CD4-positive, alpha-beta T cell treated with Interleukin-4 for 4 hours (primary cell): ENCODE measurements around the gene CFAP46.

Experiments
- DNase-seq: peaks from one replicate; pipeline ENCODE4 v3.0.0-alpha.2; 2020

The CFAP46 gene

DNA sequence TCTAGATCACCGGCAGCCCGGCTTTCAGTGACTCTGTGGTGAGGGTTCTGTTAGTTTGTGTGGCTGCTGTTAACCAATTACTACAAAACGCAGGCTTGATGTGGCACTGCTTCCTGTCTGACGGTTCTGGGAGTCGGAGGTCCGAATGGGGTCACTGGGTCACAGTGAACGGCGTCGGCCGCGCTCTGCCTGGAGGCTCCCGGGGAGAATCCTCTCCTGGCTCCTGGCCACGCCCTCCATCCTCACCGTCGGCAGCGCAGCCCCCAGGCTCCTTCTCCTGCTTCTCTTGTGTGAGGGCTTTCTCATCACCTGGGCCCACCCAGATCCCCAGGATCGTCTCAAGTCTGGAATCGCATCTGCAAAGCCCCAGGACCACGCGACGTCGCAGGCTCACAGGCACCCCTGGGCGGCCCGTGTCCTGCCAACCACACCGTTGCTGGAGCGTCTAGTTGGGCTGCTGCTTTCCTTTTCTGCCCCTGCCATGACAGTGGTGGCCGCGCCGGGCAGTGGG lies 124.6 kb downstream of the CFAP46 start:
- DNase-seq, result no peak

- DNase-seq, result no peak
These were observed 125.7 kb downstream of the CFAP46 start for GRCh38 chr10:132816718-132817117.

DNA sequence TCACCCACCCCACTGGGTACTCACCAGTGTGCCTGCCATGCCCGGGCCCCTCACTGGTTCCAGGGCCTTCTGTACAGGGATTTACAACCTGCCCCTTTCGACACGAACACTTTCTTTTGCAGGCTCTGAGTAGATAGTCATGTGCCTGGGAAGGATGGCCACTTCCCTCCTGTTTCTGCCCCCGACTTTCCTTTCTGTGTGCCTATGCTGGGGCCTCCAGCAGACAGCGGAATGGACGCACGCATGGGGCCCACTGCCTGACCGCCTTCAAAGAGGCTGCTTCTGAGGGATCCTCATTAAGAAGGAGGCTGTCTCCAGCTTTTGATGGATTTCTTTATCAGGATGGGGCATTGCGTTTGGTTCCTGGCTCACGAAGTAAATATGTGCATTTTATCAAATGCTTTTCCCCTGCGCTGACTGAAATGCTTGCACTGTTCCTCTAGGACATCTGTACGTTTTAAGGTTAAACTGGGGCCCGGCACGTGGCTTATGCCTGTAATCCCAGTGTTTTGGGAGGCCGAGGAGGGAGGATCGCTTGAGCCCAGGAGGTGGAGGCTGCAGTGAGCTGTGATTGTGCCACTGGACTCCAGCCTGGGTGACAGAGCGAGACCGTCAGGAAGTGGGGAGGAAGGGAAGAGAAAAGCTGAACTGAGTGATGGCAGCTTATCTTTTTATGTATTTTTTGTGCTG lies 127.1 kb downstream of the CFAP46 start:
- DNase-seq, result no peak

DNA sequence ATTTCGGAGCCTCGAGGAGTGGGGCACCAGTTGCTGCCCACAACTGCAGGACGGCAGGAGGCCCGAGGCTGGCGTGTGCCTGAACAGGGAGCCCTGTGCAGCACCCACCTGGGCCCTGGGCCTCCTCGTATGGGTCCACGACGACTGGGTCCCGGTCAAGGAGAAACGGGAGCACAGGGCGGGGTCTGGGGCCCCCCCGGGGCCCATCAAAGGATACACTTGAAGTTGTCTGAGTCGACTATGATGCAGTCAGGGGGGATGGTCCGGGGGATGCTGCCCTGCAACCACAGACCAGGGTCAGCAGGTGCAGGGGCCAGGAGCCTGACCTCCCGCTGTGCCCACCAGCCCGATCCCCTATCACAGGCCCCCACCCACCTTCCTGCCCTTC lies 127.9 kb downstream of the CFAP46 start:
- no peak for DNase-seq

DNA sequence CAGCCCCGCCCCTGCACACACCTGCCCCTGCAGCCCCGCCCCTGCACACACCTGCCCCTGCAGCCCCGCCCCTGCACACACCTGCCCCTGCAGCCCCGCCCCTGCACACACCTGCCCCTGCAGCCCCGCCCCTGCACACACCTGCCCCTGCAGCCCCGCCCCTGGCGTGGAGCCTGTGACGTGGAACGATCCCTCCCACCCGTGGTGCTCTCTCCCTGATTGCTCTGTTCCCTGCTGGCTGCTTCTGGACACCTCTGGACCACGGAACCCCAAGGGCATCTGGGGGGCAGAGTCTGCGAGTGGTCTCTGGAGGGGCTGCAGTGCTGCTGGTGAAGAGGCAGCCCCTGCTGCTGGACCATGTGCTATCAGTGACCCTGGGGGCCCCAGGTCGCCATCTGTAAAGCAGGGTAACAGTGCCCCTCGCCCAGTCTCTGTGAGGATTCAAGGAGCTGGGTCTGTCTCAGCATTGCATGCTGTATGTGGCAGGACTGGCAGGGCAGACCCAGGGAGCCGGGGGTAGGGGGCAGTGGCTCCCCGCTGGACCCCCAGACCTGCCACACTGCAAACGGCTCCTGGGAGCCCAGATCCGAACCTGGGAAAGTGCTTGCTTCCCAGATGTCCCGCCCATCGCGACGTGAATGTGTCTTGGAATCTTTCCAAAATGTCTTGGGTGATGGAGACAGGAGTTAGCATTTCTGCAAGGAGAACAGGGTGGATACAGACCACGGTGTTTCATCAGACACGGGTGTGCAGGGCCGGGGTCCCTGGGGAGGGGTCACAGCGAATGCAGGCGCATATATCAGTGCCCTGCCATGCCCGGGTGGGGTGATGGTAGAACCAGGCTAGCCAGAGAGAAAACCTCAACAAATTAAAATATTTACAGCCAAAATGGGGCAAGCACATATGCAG lies 128.6 kb downstream of the CFAP46 start:
- no peak for DNase-seq

- no peak for DNase-seq
These were observed 129.4 kb downstream of the CFAP46 start for GRCh38 chr10:132813001-132813401.

DNA sequence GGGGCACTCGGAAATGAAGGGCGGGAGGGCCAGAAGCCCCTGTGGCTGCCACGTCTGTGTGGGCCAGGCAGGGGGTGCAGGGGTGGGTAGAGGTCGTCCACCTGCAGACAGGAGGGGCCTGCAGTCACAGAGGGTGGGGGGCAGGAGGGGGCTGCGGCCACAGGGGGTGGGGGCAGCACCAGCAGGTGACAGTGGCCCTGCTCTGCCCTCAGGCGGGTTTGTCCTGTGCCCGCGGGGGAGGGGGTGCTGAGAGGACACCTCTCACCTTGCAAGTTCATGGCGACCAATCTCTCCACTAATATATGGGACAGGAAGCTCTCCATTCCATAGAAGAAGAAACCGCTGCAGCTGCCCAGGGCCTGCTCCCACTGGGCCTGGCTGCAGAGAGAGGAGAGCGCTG lies 129.8 kb downstream of the CFAP46 start:
- DNase-seq, result no peak

- no peak for DNase-seq
These were observed 130.4 kb downstream of the CFAP46 start for GRCh38 chr10:132811891-132812481.

DNA sequence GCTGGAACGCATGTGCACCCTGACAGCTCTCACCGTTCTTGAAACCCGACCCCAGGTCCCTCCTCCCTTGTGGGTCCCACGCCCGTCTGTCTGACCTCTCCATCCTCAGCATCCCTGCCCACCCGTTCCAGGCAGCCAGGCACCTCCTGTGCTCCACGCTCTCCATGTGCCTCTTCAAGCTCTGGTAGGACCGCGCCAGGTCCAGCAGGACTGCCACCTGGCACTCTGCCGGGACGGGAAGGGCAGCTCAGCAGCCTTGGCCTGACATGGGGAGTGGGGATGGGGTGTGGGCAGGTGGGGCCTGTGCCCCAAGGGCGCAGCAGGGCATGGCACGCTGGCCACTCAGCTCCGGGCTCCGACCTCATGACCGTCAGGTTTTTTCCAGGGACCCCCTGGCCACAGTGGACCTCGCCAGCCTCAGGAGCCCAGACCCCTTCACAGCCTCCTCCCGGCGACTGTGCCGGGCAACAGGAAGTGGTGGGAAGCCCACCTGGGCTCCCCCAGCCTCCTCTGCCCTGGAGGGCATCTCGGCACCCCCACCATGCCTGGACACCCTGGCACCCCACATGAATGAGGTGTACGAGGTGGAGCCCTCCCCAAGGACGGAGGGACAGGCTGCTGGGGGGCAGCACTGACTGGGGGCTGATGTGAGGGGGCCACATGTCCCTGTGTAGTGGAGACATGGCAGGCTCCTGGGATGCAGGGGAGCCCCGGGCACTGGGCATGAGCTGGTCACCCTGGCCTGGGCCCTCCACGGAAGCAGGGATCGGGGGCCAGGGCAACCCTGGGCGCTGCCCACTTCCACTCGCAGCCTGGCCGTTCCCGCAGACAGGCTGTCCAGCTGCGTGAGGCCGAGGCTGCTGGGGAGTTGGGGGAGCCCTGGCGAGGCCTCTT lies 131.3 kb downstream of the CFAP46 start:
- DNase-seq, result no peak

DNA sequence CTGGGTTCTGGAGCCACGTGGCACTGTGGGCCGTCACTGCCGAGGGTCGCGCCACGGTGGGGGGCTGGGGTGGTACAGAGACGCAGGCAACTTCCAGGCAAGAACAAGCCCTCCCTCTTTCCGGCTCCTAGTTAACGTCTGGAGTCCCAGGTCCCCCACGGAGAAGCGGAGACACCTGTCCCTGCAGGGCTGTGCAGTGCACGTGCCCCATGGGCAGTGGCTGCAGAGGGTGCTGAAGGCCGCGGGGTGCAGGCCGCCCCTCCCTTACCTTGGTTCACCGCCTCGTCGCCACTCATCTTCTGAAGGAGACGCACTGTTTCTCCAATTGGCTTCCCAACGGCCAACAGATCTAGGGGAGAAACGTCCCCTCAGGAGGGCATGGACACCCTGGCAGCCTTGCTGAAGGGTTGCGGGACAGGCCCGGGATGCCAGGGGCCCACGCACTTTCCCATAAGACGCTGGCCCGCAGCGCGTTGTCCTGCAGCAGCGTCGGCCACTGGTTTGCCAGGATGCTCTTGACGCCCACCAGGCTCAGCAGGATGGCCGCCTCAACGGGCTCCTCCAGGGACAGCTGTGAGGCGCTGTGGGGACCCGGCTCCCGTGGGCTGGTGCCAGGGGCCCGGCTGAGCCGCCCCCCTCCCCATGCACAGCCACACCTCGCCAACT lies 132.1 kb downstream of the CFAP46 start:
- no peak for DNase-seq

- DNase-seq, result no peak
These were observed 132.9 kb downstream of the CFAP46 start for GRCh38 chr10:132809232-132810140.

GRCh38 chr10:132808383-132809231 lies 133.8 kb downstream of the CFAP46 start:
- no peak for DNase-seq

DNA sequence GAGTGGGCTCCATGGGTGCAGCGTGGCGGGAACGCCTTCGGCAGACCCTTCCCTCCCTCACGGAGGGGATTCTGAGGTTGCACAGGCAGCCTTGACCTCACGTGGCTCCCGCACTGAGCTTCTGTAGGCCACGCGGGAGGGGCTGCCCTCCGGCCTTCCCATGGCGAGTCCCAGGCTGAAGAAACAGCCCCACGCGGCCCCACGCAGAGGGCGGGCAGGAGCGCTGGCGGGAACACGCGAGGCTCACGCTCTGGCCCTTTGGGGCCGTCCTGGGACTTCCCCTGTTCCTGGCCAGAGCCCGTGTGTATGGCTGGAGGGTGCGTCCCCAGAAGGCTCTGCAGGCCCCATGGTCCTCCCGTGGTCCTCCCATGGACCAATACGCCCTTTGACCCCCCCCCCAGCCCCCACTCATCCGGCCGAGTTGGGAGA lies 134.7 kb downstream of the CFAP46 start:
- no peak for DNase-seq

DNA sequence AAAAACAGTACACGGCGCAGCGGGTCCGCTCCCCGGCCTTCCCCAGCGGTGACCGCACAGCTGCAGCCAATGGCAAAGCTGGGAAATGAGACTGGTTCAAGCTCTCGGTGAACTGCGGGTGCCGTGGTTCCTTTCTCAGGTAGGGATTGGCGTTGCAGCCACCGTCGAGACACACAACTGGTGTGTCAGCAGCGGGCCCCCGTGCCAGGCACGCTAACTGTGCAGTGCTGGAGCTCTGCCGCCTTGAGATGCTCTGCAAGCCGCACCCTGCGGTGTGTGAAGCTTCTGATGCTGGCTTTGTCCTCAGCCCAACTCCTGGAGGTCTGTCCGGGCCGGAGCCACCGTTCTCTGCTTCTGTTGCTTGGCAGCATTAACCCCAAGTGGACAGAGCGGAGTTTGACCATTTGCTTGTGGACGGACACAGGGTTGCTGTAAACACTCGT lies 135.8 kb downstream of the CFAP46 start:
- DNase-seq, result no peak

DNA sequence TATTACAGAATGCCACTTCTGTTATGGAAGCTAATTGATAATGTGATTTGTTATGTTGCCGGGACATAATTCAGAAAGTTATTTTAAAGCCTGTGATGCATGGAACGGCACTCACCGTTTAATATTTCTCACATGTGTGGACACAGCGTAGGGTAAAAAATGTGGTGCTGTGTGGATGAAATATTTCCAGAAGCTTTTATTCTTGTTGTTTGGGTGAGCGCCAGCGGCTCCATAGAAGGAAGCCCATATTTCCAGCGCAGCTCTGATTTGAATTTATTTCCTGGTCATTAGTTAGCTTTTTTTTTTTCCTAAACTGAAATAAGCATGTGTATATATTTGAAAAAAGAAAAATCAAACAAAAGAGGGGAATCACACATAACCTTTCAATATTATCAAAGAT lies 136.3 kb downstream of the CFAP46 start:
- DNase-seq, result no peak

GRCh38 chr10:132805599-132805998 lies 136.8 kb downstream of the CFAP46 start:
- DNase-seq, result no peak

DNA sequence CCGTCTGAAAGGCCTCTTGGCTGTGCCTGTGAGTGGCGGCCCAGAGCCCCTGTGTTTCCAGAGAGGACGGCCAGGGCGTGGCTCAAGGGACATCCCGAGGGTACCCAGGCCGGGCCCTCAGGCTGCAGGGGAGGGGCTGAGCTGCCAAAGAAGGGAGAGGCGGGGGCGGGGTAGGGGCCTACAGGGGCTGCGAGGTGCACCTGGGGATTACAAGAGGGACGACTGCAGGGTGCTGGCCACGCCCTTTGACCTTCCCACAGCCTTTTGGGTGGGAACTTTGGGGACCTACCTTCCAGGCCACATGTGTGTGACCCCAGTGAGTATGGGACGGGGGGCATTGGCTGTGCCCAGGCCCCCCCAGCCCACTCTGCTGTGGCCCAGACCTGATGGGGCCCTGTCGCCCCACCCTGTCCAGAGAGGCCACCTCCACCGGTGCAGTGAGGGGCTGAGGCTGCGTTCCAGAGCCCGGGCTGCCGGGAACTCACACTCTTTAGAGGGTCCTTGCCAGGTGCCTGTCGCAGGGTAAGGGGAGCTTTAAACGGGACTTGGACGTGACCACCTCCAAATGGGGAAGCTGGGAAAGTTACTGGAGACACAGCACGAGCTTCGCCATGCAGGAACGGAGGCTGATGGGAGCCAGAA lies 137.5 kb downstream of the CFAP46 start:
- no peak for DNase-seq

DNA sequence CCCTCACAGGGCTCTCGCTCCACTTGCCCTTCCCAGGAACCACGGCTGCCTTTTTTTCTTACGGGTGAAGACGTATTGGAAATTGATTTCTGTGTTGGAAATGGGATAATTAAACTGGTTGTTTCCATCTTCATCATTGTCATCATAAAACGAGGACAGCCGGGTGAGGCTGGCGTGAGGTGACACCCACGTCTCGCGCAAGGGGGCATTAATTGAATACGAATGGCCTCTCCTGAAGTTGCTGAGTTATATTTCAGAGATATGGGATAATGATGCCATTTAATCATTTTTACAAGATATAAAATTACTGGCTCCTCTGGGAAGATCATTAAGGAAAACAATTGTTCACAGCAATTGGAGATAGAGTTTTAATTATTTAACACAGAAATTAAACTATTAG lies 138.1 kb downstream of the CFAP46 start:
- no peak for DNase-seq
